Liver (tissue), 9 donors: ENCODE results near the gene COA1. TPM values are rescaled to one million over a fixed set of nuclear protein-coding genes. Genes with fewer than 3 reads are reported as not detected.

Experiments used
- DNase-seq: peaks from one replicate; pipeline ENCODE4 v3.0.0-alpha.2; 2017; ENCODE audit warnings: low spot score
- H3K27ac ChIP-seq, 2 donors: one replicate each; pipeline ENCODE4 v1.7.0; 2013; ENCODE audit warnings: inconsistent platforms in 2 of 2, low read length in 2 of 2, control low read depth in 1 of 2, low read depth in 1 of 2, mild to moderate bottlenecking in 1 of 2
- H3K27me3 ChIP-seq, 4 donors: one replicate each; pipeline versions ENCODE4 v1.6.1 to v1.7.0; 2013; ENCODE audit warnings: low read length in 3 of 4, inconsistent platforms in 1 of 4, mild to moderate bottlenecking in 1 of 4, moderate library complexity in 1 of 4; ENCODE audit not compliant: control insufficient read depth in 4 of 4, insufficient read depth in 4 of 4
- H3K36me3 ChIP-seq, 4 donors: one replicate each; pipeline versions ENCODE4 v1.6.1 to v1.7.0; 2013; ENCODE audit warnings: low read length in 3 of 4, mild to moderate bottlenecking in 3 of 4, low read depth in 1 of 4, moderate library complexity in 1 of 4; ENCODE audit not compliant: control insufficient read depth in 4 of 4, insufficient read depth in 3 of 4
- H3K4me1 ChIP-seq, 4 donors: one replicate each; pipeline versions ENCODE4 v1.6.1 to v1.7.0; 2013; ENCODE audit warnings: low read length in 3 of 4, mild to moderate bottlenecking in 3 of 4, moderate library complexity in 1 of 4; ENCODE audit not compliant: control insufficient read depth in 4 of 4, insufficient read depth in 4 of 4
- H3K4me3 ChIP-seq, 3 donors: one replicate each; pipeline versions ENCODE4 v1.6.1 to v1.7.0; 2013; ENCODE audit warnings: low read length in 3 of 3, control low read depth in 1 of 3, low read depth in 1 of 3, mild to moderate bottlenecking in 1 of 3
- H3K9ac ChIP-seq, 2 donors: one replicate each; pipeline ENCODE4 v1.7.0; 2013; ENCODE audit warnings: low read length in 2 of 2, mild to moderate bottlenecking in 2 of 2, moderate library complexity in 2 of 2, control low read depth in 1 of 2, low read depth in 1 of 2
- H3K9me3 ChIP-seq, 4 donors: one replicate each; pipeline versions ENCODE4 v1.6.1 to v1.7.0; 2013; ENCODE audit warnings: low read length in 3 of 4; ENCODE audit not compliant: control insufficient read depth in 4 of 4
- EGR1 ChIP-seq, 2 donors: IDR thresholded peaks; 2 replicates each; pipeline ENCODE4 v1.6.1; 2016 to 2018; ENCODE audit warnings: antibody characterized with exemption in 2 of 2, low read depth in 2 of 2
- FOXA1 ChIP-seq: IDR thresholded peaks from 2 replicates; pipeline ENCODE4 v1.6.1; 2016; ENCODE audit warnings: antibody characterized with exemption
- FOXA2 ChIP-seq: IDR thresholded peaks from 2 replicates; pipeline ENCODE4 v1.6.1; 2016; ENCODE audit warnings: antibody characterized with exemption
- GABPA ChIP-seq, 2 donors: IDR thresholded peaks in 1 of 2; conservative IDR thresholded peaks in 1 of 2; 2 replicates each; pipeline ENCODE4 v1.6.1; 2016; ENCODE audit warnings: antibody characterized with exemption in 2 of 2, mild to moderate bottlenecking in 1 of 2, moderate library complexity in 1 of 2
- HNF4A ChIP-seq, 2 donors: conservative IDR thresholded peaks; 2 replicates each; pipeline ENCODE4 v1.6.1; 2016; ENCODE audit warnings: antibody characterized with exemption in 2 of 2, mild to moderate bottlenecking in 2 of 2
- HNF4G ChIP-seq: IDR thresholded peaks from 2 replicates; pipeline ENCODE4 v1.6.1; 2016; ENCODE audit warnings: antibody characterized with exemption
- JUND ChIP-seq, 2 donors: IDR thresholded peaks; 2 replicates each; pipeline ENCODE4 v1.6.1; 2016; ENCODE audit warnings: antibody characterized with exemption in 2 of 2
- RAD21 ChIP-seq, 2 donors: IDR thresholded peaks; 2 replicates each; pipeline ENCODE4 v1.6.1; 2016; ENCODE audit warnings: antibody characterized with exemption in 2 of 2, mild to moderate bottlenecking in 2 of 2
- RXRA ChIP-seq, 2 donors: IDR thresholded peaks; 2 replicates each; pipeline ENCODE4 v1.6.1; 2017 to 2018; ENCODE audit warnings: antibody characterized with exemption in 2 of 2, mild to moderate bottlenecking in 1 of 2
- SP1 ChIP-seq: IDR thresholded peaks from 2 replicates; pipeline ENCODE4 v1.6.1; 2018; ENCODE audit warnings: antibody characterized with exemption, mild to moderate bottlenecking
- TAF1 ChIP-seq: conservative IDR thresholded peaks from 2 replicates; pipeline ENCODE4 v1.6.1; 2016; ENCODE audit warnings: antibody characterized with exemption, mild to moderate bottlenecking
- YY1 ChIP-seq: IDR thresholded peaks from 2 replicates; pipeline ENCODE4 v1.6.1; 2016; ENCODE audit warnings: antibody characterized with exemption, mild to moderate bottlenecking
- polyA plus RNA-seq, 2 donors: library from polyadenylated mRNA; stranded (reverse) in 1 of 2; unstranded in 1 of 2; fragments of 200-250 nt in 1 of 2; fragments of >200 nt in 1 of 2; fragmentation: Nextera tagmentation in 1 of 2; extraction: Ambion mirVana in 1 of 2; gene quantifications; one replicate each; pipeline versions ENCODE4 v1.2.1 to v1.2.3, GENCODE V29; 2013 to 2015
- total RNA-seq, 2 donors: library from RNA; depleted of rRNA; stranded (reverse); fragments of >200 nt; gene quantifications; one replicate each; pipeline ENCODE4 v1.2.3, GENCODE V29; 2014
- TF ChIP-seq, protein P1 (sequence below): fragments of 150-350 bp; IDR thresholded peaks from 2 replicates; pipeline ENCODE4 v1.5.1; 2017; ENCODE audit warnings: improper control_type of control experiment, low read depth, low read length; ENCODE audit not compliant: missing input control
- TF ChIP-seq, protein P2 (sequence below): IDR thresholded peaks from 2 replicates; pipeline ENCODE4 v1.6.1; 2016; ENCODE audit warnings: antibody characterized with exemption
- TF ChIP-seq, protein P3 (sequence below): IDR thresholded peaks from 2 replicates; pipeline ENCODE4 v1.6.1; 2016; ENCODE audit warnings: antibody characterized with exemption, mild to moderate bottlenecking
- TF ChIP-seq, protein P4 (sequence below): IDR thresholded peaks from 2 replicates; pipeline ENCODE4 v1.6.1; 2016; ENCODE audit warnings: antibody characterized with exemption
- TF ChIP-seq, protein P5 (sequence below): IDR thresholded peaks from 2 replicates; pipeline ENCODE4 v1.6.1; 2016; ENCODE audit warnings: antibody characterized with exemption
- donor health status: healthy.
- donor health status: healthy.
- donor health status: healthy.
- donor health status: healthy.
- donor health status: healthy.

COA1 gene
- total and polyA plus RNA-seq, 4 donors = 16.6 to 37.8 (median 29.4) TPM

DNA sequence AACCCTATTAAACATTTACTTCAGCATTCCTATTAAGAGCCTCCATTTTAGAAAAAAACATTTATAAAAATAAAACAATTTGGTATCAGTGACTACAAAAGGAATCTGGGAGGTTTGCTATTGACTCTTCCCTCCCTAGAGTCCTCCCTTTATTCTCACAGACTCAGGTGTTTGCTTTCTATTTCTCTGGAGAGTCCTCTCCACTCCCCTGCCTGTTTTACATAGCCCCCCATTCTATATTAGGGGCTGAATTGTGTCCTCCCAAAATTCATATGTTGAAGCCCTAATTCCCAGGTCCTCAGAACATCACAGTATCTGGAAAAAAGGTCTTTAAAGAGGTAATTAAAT, 69.8 kb downstream of the COA1 start:
- Histone ChIP-seq H3K36me3 (no peaks in the 10 kb centered on the region), H3K9me3 (no peaks in the 10 kb centered on the region), H3K27me3 (no peaks in the 10 kb centered on the region), H3K27ac (no peak overlapping the region), H3K9ac (no peak overlapping the region), H3K4me3 (no peak overlapping the region), H3K4me1 (peaks cover 6 to 16% (median 7%) of the 10 kb centered on the region in 4 donors)
- TF ChIP-seq FOXA1 (no peak), YY1 (no peak), SP1 (no peak), HNF4G (no peak), RXRA (IDR thresholded peaks at IDR 0.05) (no peak), HNF4A (conservative IDR thresholded peaks at IDR 0.05) (no peak), RAD21 (IDR thresholded peaks at IDR 0.05) (no peak), GABPA (IDR thresholded peaks at IDR 0.05 in 1 of 2, conservative IDR thresholded peaks at IDR 0.05 in 1 of 2) (no peak), TAF1 (no peak), FOXA2 (no peak), JUND (IDR thresholded peaks at IDR 0.05) (no peak), EGR1 (IDR thresholded peaks at IDR 0.05; ENCODE audit: low read depth in 2 of 2) (no peak)
- TF ChIP-seq, protein P1, sequence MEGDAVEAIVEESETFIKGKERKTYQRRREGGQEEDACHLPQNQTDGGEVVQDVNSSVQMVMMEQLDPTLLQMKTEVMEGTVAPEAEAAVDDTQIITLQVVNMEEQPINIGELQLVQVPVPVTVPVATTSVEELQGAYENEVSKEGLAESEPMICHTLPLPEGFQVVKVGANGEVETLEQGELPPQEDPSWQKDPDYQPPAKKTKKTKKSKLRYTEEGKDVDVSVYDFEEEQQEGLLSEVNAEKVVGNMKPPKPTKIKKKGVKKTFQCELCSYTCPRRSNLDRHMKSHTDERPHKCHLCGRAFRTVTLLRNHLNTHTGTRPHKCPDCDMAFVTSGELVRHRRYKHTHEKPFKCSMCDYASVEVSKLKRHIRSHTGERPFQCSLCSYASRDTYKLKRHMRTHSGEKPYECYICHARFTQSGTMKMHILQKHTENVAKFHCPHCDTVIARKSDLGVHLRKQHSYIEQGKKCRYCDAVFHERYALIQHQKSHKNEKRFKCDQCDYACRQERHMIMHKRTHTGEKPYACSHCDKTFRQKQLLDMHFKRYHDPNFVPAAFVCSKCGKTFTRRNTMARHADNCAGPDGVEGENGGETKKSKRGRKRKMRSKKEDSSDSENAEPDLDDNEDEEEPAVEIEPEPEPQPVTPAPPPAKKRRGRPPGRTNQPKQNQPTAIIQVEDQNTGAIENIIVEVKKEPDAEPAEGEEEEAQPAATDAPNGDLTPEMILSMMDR = no peak
- TF ChIP-seq, protein P2, sequence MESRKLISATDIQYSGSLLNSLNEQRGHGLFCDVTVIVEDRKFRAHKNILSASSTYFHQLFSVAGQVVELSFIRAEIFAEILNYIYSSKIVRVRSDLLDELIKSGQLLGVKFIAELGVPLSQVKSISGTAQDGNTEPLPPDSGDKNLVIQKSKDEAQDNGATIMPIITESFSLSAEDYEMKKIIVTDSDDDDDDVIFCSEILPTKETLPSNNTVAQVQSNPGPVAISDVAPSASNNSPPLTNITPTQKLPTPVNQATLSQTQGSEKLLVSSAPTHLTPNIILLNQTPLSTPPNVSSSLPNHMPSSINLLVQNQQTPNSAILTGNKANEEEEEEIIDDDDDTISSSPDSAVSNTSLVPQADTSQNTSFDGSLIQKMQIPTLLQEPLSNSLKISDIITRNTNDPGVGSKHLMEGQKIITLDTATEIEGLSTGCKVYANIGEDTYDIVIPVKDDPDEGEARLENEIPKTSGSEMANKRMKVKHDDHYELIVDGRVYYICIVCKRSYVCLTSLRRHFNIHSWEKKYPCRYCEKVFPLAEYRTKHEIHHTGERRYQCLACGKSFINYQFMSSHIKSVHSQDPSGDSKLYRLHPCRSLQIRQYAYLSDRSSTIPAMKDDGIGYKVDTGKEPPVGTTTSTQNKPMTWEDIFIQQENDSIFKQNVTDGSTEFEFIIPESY = no peak
- TF ChIP-seq, protein P3, sequence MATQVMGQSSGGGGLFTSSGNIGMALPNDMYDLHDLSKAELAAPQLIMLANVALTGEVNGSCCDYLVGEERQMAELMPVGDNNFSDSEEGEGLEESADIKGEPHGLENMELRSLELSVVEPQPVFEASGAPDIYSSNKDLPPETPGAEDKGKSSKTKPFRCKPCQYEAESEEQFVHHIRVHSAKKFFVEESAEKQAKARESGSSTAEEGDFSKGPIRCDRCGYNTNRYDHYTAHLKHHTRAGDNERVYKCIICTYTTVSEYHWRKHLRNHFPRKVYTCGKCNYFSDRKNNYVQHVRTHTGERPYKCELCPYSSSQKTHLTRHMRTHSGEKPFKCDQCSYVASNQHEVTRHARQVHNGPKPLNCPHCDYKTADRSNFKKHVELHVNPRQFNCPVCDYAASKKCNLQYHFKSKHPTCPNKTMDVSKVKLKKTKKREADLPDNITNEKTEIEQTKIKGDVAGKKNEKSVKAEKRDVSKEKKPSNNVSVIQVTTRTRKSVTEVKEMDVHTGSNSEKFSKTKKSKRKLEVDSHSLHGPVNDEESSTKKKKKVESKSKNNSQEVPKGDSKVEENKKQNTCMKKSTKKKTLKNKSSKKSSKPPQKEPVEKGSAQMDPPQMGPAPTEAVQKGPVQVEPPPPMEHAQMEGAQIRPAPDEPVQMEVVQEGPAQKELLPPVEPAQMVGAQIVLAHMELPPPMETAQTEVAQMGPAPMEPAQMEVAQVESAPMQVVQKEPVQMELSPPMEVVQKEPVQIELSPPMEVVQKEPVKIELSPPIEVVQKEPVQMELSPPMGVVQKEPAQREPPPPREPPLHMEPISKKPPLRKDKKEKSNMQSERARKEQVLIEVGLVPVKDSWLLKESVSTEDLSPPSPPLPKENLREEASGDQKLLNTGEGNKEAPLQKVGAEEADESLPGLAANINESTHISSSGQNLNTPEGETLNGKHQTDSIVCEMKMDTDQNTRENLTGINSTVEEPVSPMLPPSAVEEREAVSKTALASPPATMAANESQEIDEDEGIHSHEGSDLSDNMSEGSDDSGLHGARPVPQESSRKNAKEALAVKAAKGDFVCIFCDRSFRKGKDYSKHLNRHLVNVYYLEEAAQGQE = no peak
- TF ChIP-seq, protein P4, sequence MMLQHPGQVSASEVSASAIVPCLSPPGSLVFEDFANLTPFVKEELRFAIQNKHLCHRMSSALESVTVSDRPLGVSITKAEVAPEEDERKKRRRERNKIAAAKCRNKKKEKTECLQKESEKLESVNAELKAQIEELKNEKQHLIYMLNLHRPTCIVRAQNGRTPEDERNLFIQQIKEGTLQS = no peak
- TF ChIP-seq, protein P5, sequence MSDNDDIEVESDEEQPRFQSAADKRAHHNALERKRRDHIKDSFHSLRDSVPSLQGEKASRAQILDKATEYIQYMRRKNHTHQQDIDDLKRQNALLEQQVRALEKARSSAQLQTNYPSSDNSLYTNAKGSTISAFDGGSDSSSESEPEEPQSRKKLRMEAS = no peak
- DNase-seq = no peak
